Hepatocyte (in vitro differentiated cells): ENCODE results near the gene GRB10.

Source experiments
- CTCF ChIP-seq: fragments of 200-600 bp; sonication (generic); IDR thresholded peaks from 2 replicates; pipeline ENCODE4 v1.5.1; 2016; ENCODE audit warnings: antibody characterized with exemption, mild to moderate bottlenecking; ENCODE audit not compliant: poor library complexity
- EZH2 ChIP-seq: fragments of 200-600 bp; sonication (generic); IDR thresholded peaks from 2 replicates; pipeline ENCODE4 v1.6.1; 2016; ENCODE audit warnings: antibody characterized with exemption, mild to moderate bottlenecking, borderline replicate concordance

GRCh38 chr7:50577569-50577968 lies 205.1 kb downstream of the GRB10 start:
- no peak for TF ChIP-seq CTCF
- no peak for TF ChIP-seq EZH2
